Activated CD4-positive, alpha-beta memory T cell treated with anti-CD3 and anti-CD28 coated beads for 36 hours (primary cell): ENCODE data around the gene DNAI2. TPM values are rescaled to one million over a fixed set of nuclear protein-coding genes. Genes with fewer than 3 reads are reported as not detected.
A peak's percentile ranks its signal among the peaks of the same experiment; 100 is the strongest.

Experiments
- CTCF ChIA-PET: fragments of 350-600 bp; sonication (Branson Sonifier 250); formaldehyde crosslinking; loops from one replicate; lab custom pipeline; 2021; ENCODE audit warnings: antibody characterized with exemption, inconsistent platforms; lab: Charles Lee
- POLR2A ChIA-PET: fragments of 350-600 bp; sonication (Branson Sonifier 250); formaldehyde crosslinking; loops from one replicate; lab custom pipeline; 2021; ENCODE audit warnings: antibody characterized with exemption; lab: Charles Lee
- DNase-seq: peaks from one replicate; pipeline ENCODE4 v3.0.0-alpha.2; 2020
- H3K27ac Mint-ChIP-seq: one replicate; pipeline ENCODE4 v1.8.0; 2021; ENCODE audit warnings: mixed read lengths
- H3K27me3 Mint-ChIP-seq: one replicate; pipeline ENCODE4 v1.8.0; 2021; ENCODE audit warnings: mixed read lengths
- H3K36me3 Mint-ChIP-seq: one replicate; pipeline ENCODE4 v1.8.0; 2021; ENCODE audit warnings: mixed read lengths
- H3K4me1 Mint-ChIP-seq: one replicate; pipeline ENCODE4 v1.8.0; 2021; ENCODE audit warnings: low read depth, mixed read lengths
- H3K4me3 Mint-ChIP-seq: one replicate; pipeline ENCODE4 v1.8.0; 2021; ENCODE audit warnings: mild to moderate bottlenecking, mixed read lengths
- H3K9me3 Mint-ChIP-seq: one replicate; pipeline ENCODE4 v1.8.0; 2021; ENCODE audit warnings: mixed read lengths
- intact Hi-C: fragments of 100-400 bp; cut with micrococcal nuclease; formaldehyde crosslinking; loops from one replicate; pipeline ENCODE4 v1.15.1; 2023
- total RNA-seq, 2 experiments: library from RNA; stranded (reverse); gene quantifications; one replicate each; pipeline ENCODE4 v1.2.3, GENCODE V29; 2021

The DNAI2 gene
- total RNA-seq, 2 experiments from 2014 or later, result 1.6 to 1.7 TPM

GRCh38 chr17:74361230-74362068 is 87.4 kb downstream of the DNAI2 start, which contains the start of gene BTBD17:
TSS of gene BTBD17 (minus strand) at chr17:74361868. CDS start at chr17:74361819, 49 bp downstream.
- Mint-ChIP-seq H3K4me3 (no peak within 1 kb of the TSS), H3K36me3 (no peaks in the 10 kb centered on the region), H3K27me3 (peaks cover 23% of the 10 kb centered on the region), H3K4me1 (peaks cover 2% of the 10 kb centered on the region), H3K9me3 (no peaks in the 10 kb centered on the region), H3K27ac (no peak within 1 kb of the TSS)
- peak; percentile 63 for DNase-seq
- POLR2A ChIA-PET, result no interaction called here
- intact Hi-C loops, result no loop called here
- CTCF ChIA-PET, result interaction anchor here (0.9 to 5.8 kb wide), 18 partner anchors 8 to 169 kb away, joined by 3 to 32 read pairs (median 5); partner anchors contain the start of genes GPR142 and TTYH2

- Mint-ChIP-seq H3K36me3 (no peaks in the 10 kb centered on the region), H3K27me3 (peaks cover 22% of the 10 kb centered on the region)
- POLR2A ChIA-PET, result no interaction called here
Observed at GRCh38 chr17:74362069-74362405, 88.0 kb downstream of the DNAI2 start.

DNA sequence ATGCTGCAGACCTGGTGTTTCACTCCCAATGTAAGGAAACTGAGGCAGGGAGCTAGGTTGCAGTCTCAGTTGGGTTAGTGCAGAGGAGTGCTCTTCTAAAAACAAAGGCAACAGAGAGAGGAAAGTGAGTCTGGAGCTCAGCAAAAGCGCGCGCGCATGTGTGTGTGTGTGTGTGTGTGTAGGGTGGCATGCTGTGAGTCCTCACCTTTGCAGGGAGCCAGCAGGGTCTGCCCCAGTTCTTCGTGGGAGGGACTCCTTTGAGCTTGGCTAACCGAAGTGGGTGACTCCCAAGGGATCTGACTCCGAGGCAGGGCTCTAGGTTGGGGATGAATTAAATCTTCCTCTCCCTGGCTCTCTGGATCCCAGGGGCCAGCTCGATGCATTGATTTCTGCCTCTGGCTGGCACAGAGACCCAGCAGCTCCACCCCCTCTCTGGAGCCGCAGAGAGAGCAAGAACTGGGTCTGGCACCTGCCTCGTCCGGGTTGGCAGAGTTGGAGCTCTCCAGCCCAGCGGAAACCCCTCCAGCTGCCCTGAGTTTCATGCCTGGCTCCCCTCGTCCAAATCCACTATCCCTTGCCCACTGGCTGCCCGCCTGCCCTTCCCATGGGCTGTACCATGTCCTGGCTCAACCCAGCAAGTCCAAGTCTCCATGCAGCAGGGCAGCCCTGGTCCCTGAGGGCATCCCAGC is 88.9 kb downstream of the DNAI2 start:
- no peaks in the 10 kb centered on the region for H3K4me1 Mint-ChIP-seq
- H3K36me3 Mint-ChIP-seq, result no peaks in the 10 kb centered on the region
- H3K9me3 Mint-ChIP-seq, result no peaks in the 10 kb centered on the region
- no peak for DNase-seq
- POLR2A ChIA-PET, result no interaction called here
- CTCF ChIA-PET, result interaction anchor here (0.8 to 3.6 kb wide), 9 partner anchors 8 to 161 kb away, joined by 3 to 16 read pairs (median 5); partner anchors contain the start of gene TTYH2
- intact Hi-C loops, result no loop called here
- peaks cover 18% of the 10 kb centered on the region for H3K27me3 Mint-ChIP-seq
- H3K27ac Mint-ChIP-seq, result no peak overlapping the region
- no peak overlapping the region for H3K4me3 Mint-ChIP-seq

More at GRCh38 chr17:74362069-74362405, 88.0 kb downstream of the DNAI2 start:
- no peaks in the 10 kb centered on the region for H3K9me3 Mint-ChIP-seq
- intact Hi-C loops, result no loop called here
- H3K27ac Mint-ChIP-seq, result no peak overlapping the region
- CTCF ChIA-PET, result interaction anchor here (0.9 to 5.8 kb wide), 15 partner anchors 9 to 168 kb away, joined by 3 to 32 read pairs (median 5); partner anchors contain the start of gene TTYH2
- H3K4me3 Mint-ChIP-seq, result no peak overlapping the region
- peaks cover 2% of the 10 kb centered on the region for H3K4me1 Mint-ChIP-seq
- no peak for DNase-seq

Other genes starting within 250 kb of the DNAI2 start
- 1,000 to 10,000 TPM; 1,460 to 1,580 TPM for gene RPL38, start 70.6 kb upstream of the DNAI2 start, total RNA-seq
- 1 to 10 TPM; 7.6 to 7.9 TPM for gene TTYH2, start 60.7 kb upstream of the DNAI2 start, total RNA-seq
- gene KIF19, start 52.0 kb downstream of the DNAI2 start, total RNA-seq, result under 1 TPM; 0.51 to 0.59 TPM
- not detected for gene BTBD17, start 87.6 kb downstream of the DNAI2 start, total RNA-seq
- not detected for gene GPR142, start 93.3 kb downstream of the DNAI2 start, total RNA-seq
- gene GPRC5C, start 157.9 kb downstream of the DNAI2 start, total RNA-seq, result under 1 TPM; 0.40 to 0.41 TPM
- 10 to 100 TPM; 11.3 to 12.3 TPM for gene CD300A, start 192.4 kb downstream of the DNAI2 start, total RNA-seq